GM12892 (cell line): ENCODE measurements around the gene OSGEPL1. TPM values are rescaled to one million over a fixed set of nuclear protein-coding genes. Genes with fewer than 3 reads are reported as not detected.
A peak's percentile ranks its signal among the peaks of the same experiment; 100 is the strongest.

Source experiments
- DNase-seq: peaks from one replicate; pipeline ENCODE4 v3.0.0; 2011; ENCODE audit not compliant: insufficient read length
- FAIRE-seq: peaks from 2 replicates; lab custom pipeline; 2011; peaks lifted over from hg19 to GRCh38; lab: Jason Lieb, UNC
- POLR2A ChIP-seq: IDR thresholded peaks from 2 replicates; pipeline ENCODE4 v1.6.1; 2011; ENCODE audit warnings: low read depth, low read length, control low read depth
- POLR2AphosphoS5 ChIP-seq: IDR thresholded peaks from 2 replicates; pipeline ENCODE4 v1.6.1; 2011; ENCODE audit warnings: low read depth, low read length, control low read depth
- TAF1 ChIP-seq: IDR thresholded peaks from 2 replicates; pipeline ENCODE4 v1.6.1; 2011; ENCODE audit warnings: low read depth, mild to moderate bottlenecking, control low read depth, low read length, borderline replicate concordance
- polyA plus RNA-seq: library from polyadenylated mRNA; unstranded; fragments of >200 nt; gene quantifications from one replicate; pipeline ENCODE4 v1.2.1, GENCODE V29; 2012; ENCODE audit warnings: missing spikeins, inconsistent platforms; ENCODE audit not compliant: missing spikeins

The OSGEPL1 gene
- polyA plus RNA-seq = 10.0 TPM

GRCh38 chr2:189762551-189763298, at the start of gene OSGEPL1:
TSS of gene OSGEPL1 (minus strand) at chr2:189762792. CDS start at chr2:189761640, 1,152 bp downstream.
- FAIRE-seq (peak; percentile 97), DNase-seq (peak; percentile 32)
- TF ChIP-seq POLR2AphosphoS5 (peak; percentile 91), TAF1 (peak; percentile 55; the same call in 1 of the 2 replicates), POLR2A (peak; percentile 92; the same call in 1 of the 2 replicates)

GRCh38 chr2:189803431-189803830, 40.8 kb upstream of the OSGEPL1 start:
- TF ChIP-seq TAF1 = no peak
- TF ChIP-seq POLR2AphosphoS5 = no peak
- no peak for TF ChIP-seq POLR2A
- DNase-seq = no peak
- FAIRE-seq = no peak

- FAIRE-seq (no peak), DNase-seq (no peak)
- TF ChIP-seq TAF1 (no peak), POLR2AphosphoS5 (no peak), POLR2A (no peak)
Observed at GRCh38 chr2:189802396-189802912, 39.9 kb upstream of the OSGEPL1 start.

- TF ChIP-seq TAF1 (no peak), POLR2AphosphoS5 (no peak), POLR2A (no peak)
- FAIRE-seq (peak; percentile 83), DNase-seq (no peak)
Observed at GRCh38 chr2:189799531-189799930, 36.9 kb upstream of the OSGEPL1 start.

- FAIRE-seq = no peak
- TF ChIP-seq POLR2AphosphoS5 = no peak
- no peak for TF ChIP-seq POLR2A
- no peak for TF ChIP-seq TAF1
- DNase-seq = no peak
Observed at GRCh38 chr2:189799030-189799331, 36.4 kb upstream of the OSGEPL1 start.

- TF ChIP-seq POLR2A = no peak
- no peak for TF ChIP-seq POLR2AphosphoS5
- no peak for TF ChIP-seq TAF1
- FAIRE-seq (peak; percentile 73), DNase-seq (no peak)
Observed at GRCh38 chr2:189798312-189799029, 35.9 kb upstream of the OSGEPL1 start.

GRCh38 chr2:189797902-189798301, 35.3 kb upstream of the OSGEPL1 start:
- no peak for TF ChIP-seq TAF1
- TF ChIP-seq POLR2AphosphoS5 = no peak
- TF ChIP-seq POLR2A = no peak
- peak; percentile 60 for FAIRE-seq

GRCh38 chr2:189794310-189794709, 31.7 kb upstream of the OSGEPL1 start:
- no peak for TF ChIP-seq POLR2A
- no peak for TF ChIP-seq TAF1
- TF ChIP-seq POLR2AphosphoS5 = no peak
- DNase-seq (no peak), FAIRE-seq (peak; percentile 5)

More at GRCh38 chr2:189797902-189798301, 35.3 kb upstream of the OSGEPL1 start:
- no peak for DNase-seq

GRCh38 chr2:189791338-189792042, 28.9 kb upstream of the OSGEPL1 start:
- FAIRE-seq (no peak), DNase-seq (no peak)
- TF ChIP-seq TAF1 = no peak
- TF ChIP-seq POLR2AphosphoS5 = no peak
- no peak for TF ChIP-seq POLR2A

GRCh38 chr2:189783927-189784867, 21.6 kb upstream of the OSGEPL1 start, which contains the start of the genes ORMDL1 and PMS1:
TSS of gene ORMDL1 (minus strand) at chr2:189784339. CDS start at chr2:189782595, 1,744 bp downstream.
TSS of gene PMS1 (plus strand) at chr2:189784450. CDS start at chr2:189791810, 7,360 bp downstream.
- FAIRE-seq (peak; percentile 100), DNase-seq (peak; percentile 74)
- TF ChIP-seq TAF1 (peak; percentile 67), POLR2A (peak; percentile 98), POLR2AphosphoS5 (peak; percentile 93)

GRCh38 chr2:189783451-189783926, 20.9 kb upstream of the OSGEPL1 start:
- FAIRE-seq = no peak
- TF ChIP-seq POLR2A (no peak), TAF1 (no peak), POLR2AphosphoS5 (no peak)
- no peak for DNase-seq
